Liver (tissue), 9 donors: ENCODE results near the gene TYW5. TPM values are rescaled to one million over a fixed set of nuclear protein-coding genes. Genes with fewer than 3 reads are reported as not detected.

Experiments
- DNase-seq: peaks from one replicate; pipeline ENCODE4 v3.0.0-alpha.2; 2017; ENCODE audit warnings: low spot score
- H3K27ac ChIP-seq, 2 donors: one replicate each; pipeline ENCODE4 v1.7.0; 2013; ENCODE audit warnings: inconsistent platforms in 2 of 2, low read length in 2 of 2, control low read depth in 1 of 2, low read depth in 1 of 2, mild to moderate bottlenecking in 1 of 2
- H3K27me3 ChIP-seq, 4 donors: one replicate each; pipeline versions ENCODE4 v1.6.1 to v1.7.0; 2013; ENCODE audit warnings: low read length in 3 of 4, inconsistent platforms in 1 of 4, mild to moderate bottlenecking in 1 of 4, moderate library complexity in 1 of 4; ENCODE audit not compliant: control insufficient read depth in 4 of 4, insufficient read depth in 4 of 4
- H3K36me3 ChIP-seq, 4 donors: one replicate each; pipeline versions ENCODE4 v1.6.1 to v1.7.0; 2013; ENCODE audit warnings: low read length in 3 of 4, mild to moderate bottlenecking in 3 of 4, low read depth in 1 of 4, moderate library complexity in 1 of 4; ENCODE audit not compliant: control insufficient read depth in 4 of 4, insufficient read depth in 3 of 4
- H3K4me1 ChIP-seq, 4 donors: one replicate each; pipeline versions ENCODE4 v1.6.1 to v1.7.0; 2013; ENCODE audit warnings: low read length in 3 of 4, mild to moderate bottlenecking in 3 of 4, moderate library complexity in 1 of 4; ENCODE audit not compliant: control insufficient read depth in 4 of 4, insufficient read depth in 4 of 4
- H3K4me3 ChIP-seq, 3 donors: one replicate each; pipeline versions ENCODE4 v1.6.1 to v1.7.0; 2013; ENCODE audit warnings: low read length in 3 of 3, control low read depth in 1 of 3, low read depth in 1 of 3, mild to moderate bottlenecking in 1 of 3
- H3K9ac ChIP-seq, 2 donors: one replicate each; pipeline ENCODE4 v1.7.0; 2013; ENCODE audit warnings: low read length in 2 of 2, mild to moderate bottlenecking in 2 of 2, moderate library complexity in 2 of 2, control low read depth in 1 of 2, low read depth in 1 of 2
- H3K9me3 ChIP-seq, 4 donors: one replicate each; pipeline versions ENCODE4 v1.6.1 to v1.7.0; 2013; ENCODE audit warnings: low read length in 3 of 4; ENCODE audit not compliant: control insufficient read depth in 4 of 4
- CTCF ChIP-seq: fragments of 150-350 bp; IDR thresholded peaks from 2 replicates; pipeline ENCODE4 v1.5.1; 2017; ENCODE audit warnings: improper control_type of control experiment, low read depth, low read length; ENCODE audit not compliant: missing input control
- EGR1 ChIP-seq, 2 donors: IDR thresholded peaks; 2 replicates each; pipeline ENCODE4 v1.6.1; 2016 to 2018; ENCODE audit warnings: antibody characterized with exemption in 2 of 2, low read depth in 2 of 2
- FOXA1 ChIP-seq: IDR thresholded peaks from 2 replicates; pipeline ENCODE4 v1.6.1; 2016; ENCODE audit warnings: antibody characterized with exemption
- FOXA2 ChIP-seq: IDR thresholded peaks from 2 replicates; pipeline ENCODE4 v1.6.1; 2016; ENCODE audit warnings: antibody characterized with exemption
- GABPA ChIP-seq, 2 donors: IDR thresholded peaks in 1 of 2; conservative IDR thresholded peaks in 1 of 2; 2 replicates each; pipeline ENCODE4 v1.6.1; 2016; ENCODE audit warnings: antibody characterized with exemption in 2 of 2, mild to moderate bottlenecking in 1 of 2, moderate library complexity in 1 of 2
- HNF4A ChIP-seq, 2 donors: conservative IDR thresholded peaks; 2 replicates each; pipeline ENCODE4 v1.6.1; 2016; ENCODE audit warnings: antibody characterized with exemption in 2 of 2, mild to moderate bottlenecking in 2 of 2
- HNF4G ChIP-seq: IDR thresholded peaks from 2 replicates; pipeline ENCODE4 v1.6.1; 2016; ENCODE audit warnings: antibody characterized with exemption
- JUND ChIP-seq, 2 donors: IDR thresholded peaks; 2 replicates each; pipeline ENCODE4 v1.6.1; 2016; ENCODE audit warnings: antibody characterized with exemption in 2 of 2
- NR2F2 ChIP-seq: IDR thresholded peaks from 2 replicates; pipeline ENCODE4 v1.6.1; 2016; ENCODE audit warnings: antibody characterized with exemption
- RAD21 ChIP-seq, 2 donors: IDR thresholded peaks; 2 replicates each; pipeline ENCODE4 v1.6.1; 2016; ENCODE audit warnings: antibody characterized with exemption in 2 of 2, mild to moderate bottlenecking in 2 of 2
- RXRA ChIP-seq, 2 donors: IDR thresholded peaks; 2 replicates each; pipeline ENCODE4 v1.6.1; 2017 to 2018; ENCODE audit warnings: antibody characterized with exemption in 2 of 2, mild to moderate bottlenecking in 1 of 2
- SP1 ChIP-seq: IDR thresholded peaks from 2 replicates; pipeline ENCODE4 v1.6.1; 2018; ENCODE audit warnings: antibody characterized with exemption, mild to moderate bottlenecking
- YY1 ChIP-seq: IDR thresholded peaks from 2 replicates; pipeline ENCODE4 v1.6.1; 2016; ENCODE audit warnings: antibody characterized with exemption, mild to moderate bottlenecking
- WGBS: extraction: QIAGEN DNeasy Blood & Tissue Kit; methylation state at CpG from one replicate; pipeline ENCODE4 v1.1.7; 2013; 5-methylcytosine and 5-hydroxymethylcytosine counted together
- polyA plus RNA-seq, 2 donors: library from polyadenylated mRNA; stranded (reverse) in 1 of 2; unstranded in 1 of 2; fragments of 200-250 nt in 1 of 2; fragments of >200 nt in 1 of 2; fragmentation: Nextera tagmentation in 1 of 2; extraction: Ambion mirVana in 1 of 2; gene quantifications; one replicate each; pipeline versions ENCODE4 v1.2.1 to v1.2.3, GENCODE V29; 2013 to 2015
- total RNA-seq, 2 donors: library from RNA; depleted of rRNA; stranded (reverse); fragments of >200 nt; gene quantifications; one replicate each; pipeline ENCODE4 v1.2.3, GENCODE V29; 2014
- TF ChIP-seq, protein P1 (sequence below): IDR thresholded peaks from 2 replicates; pipeline ENCODE4 v1.6.1; 2016; ENCODE audit warnings: antibody characterized with exemption, mild to moderate bottlenecking
- TF ChIP-seq, protein P2 (sequence below): IDR thresholded peaks from 2 replicates; pipeline ENCODE4 v1.6.1; 2016; ENCODE audit warnings: antibody characterized with exemption
- TF ChIP-seq, protein P3 (sequence below): IDR thresholded peaks from 2 replicates; pipeline ENCODE4 v1.6.1; 2016; ENCODE audit warnings: antibody characterized with exemption
- donor health status: healthy.
- donor health status: healthy.
- donor health status: healthy.
- donor health status: healthy.
- donor health status: healthy.

The TYW5 gene
- total and polyA plus RNA-seq, 4 donors: 2.0 to 6.8 (median 4.9) TPM

GRCh38 chr2:199975273-199975895 lies 20.1 kb upstream of the TYW5 start:
- peaks cover 0 to 61% (median 50%) of the 10 kb centered on the region in 4 donors for H3K4me1 ChIP-seq
- no peak for TF ChIP-seq YY1
- no peak for TF ChIP-seq NR2F2
- TF ChIP-seq, protein P1, sequence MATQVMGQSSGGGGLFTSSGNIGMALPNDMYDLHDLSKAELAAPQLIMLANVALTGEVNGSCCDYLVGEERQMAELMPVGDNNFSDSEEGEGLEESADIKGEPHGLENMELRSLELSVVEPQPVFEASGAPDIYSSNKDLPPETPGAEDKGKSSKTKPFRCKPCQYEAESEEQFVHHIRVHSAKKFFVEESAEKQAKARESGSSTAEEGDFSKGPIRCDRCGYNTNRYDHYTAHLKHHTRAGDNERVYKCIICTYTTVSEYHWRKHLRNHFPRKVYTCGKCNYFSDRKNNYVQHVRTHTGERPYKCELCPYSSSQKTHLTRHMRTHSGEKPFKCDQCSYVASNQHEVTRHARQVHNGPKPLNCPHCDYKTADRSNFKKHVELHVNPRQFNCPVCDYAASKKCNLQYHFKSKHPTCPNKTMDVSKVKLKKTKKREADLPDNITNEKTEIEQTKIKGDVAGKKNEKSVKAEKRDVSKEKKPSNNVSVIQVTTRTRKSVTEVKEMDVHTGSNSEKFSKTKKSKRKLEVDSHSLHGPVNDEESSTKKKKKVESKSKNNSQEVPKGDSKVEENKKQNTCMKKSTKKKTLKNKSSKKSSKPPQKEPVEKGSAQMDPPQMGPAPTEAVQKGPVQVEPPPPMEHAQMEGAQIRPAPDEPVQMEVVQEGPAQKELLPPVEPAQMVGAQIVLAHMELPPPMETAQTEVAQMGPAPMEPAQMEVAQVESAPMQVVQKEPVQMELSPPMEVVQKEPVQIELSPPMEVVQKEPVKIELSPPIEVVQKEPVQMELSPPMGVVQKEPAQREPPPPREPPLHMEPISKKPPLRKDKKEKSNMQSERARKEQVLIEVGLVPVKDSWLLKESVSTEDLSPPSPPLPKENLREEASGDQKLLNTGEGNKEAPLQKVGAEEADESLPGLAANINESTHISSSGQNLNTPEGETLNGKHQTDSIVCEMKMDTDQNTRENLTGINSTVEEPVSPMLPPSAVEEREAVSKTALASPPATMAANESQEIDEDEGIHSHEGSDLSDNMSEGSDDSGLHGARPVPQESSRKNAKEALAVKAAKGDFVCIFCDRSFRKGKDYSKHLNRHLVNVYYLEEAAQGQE: no peak
- no peak for TF ChIP-seq HNF4G
- TF ChIP-seq GABPA (IDR thresholded peaks at IDR 0.05 in 1 of 2, conservative IDR thresholded peaks at IDR 0.05 in 1 of 2): no peak
- no peak for TF ChIP-seq CTCF
- TF ChIP-seq JUND (IDR thresholded peaks at IDR 0.05): no peak
- no peak for TF ChIP-seq EGR1 (IDR thresholded peaks at IDR 0.05; ENCODE audit: low read depth in 2 of 2)
- no peak for TF ChIP-seq FOXA2
- TF ChIP-seq SP1: no peak
- TF ChIP-seq HNF4A (conservative IDR thresholded peaks at IDR 0.05): no peak
- TF ChIP-seq FOXA1: no peak
- no peak for TF ChIP-seq RXRA (IDR thresholded peaks at IDR 0.05)
- TF ChIP-seq RAD21 (IDR thresholded peaks at IDR 0.05): no peak
- TF ChIP-seq, protein P2, sequence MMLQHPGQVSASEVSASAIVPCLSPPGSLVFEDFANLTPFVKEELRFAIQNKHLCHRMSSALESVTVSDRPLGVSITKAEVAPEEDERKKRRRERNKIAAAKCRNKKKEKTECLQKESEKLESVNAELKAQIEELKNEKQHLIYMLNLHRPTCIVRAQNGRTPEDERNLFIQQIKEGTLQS: no peak
- TF ChIP-seq, protein P3, sequence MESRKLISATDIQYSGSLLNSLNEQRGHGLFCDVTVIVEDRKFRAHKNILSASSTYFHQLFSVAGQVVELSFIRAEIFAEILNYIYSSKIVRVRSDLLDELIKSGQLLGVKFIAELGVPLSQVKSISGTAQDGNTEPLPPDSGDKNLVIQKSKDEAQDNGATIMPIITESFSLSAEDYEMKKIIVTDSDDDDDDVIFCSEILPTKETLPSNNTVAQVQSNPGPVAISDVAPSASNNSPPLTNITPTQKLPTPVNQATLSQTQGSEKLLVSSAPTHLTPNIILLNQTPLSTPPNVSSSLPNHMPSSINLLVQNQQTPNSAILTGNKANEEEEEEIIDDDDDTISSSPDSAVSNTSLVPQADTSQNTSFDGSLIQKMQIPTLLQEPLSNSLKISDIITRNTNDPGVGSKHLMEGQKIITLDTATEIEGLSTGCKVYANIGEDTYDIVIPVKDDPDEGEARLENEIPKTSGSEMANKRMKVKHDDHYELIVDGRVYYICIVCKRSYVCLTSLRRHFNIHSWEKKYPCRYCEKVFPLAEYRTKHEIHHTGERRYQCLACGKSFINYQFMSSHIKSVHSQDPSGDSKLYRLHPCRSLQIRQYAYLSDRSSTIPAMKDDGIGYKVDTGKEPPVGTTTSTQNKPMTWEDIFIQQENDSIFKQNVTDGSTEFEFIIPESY: no peak
- no peak overlapping the region for H3K27ac ChIP-seq
- H3K9me3 ChIP-seq: no peaks in the 10 kb centered on the region
- H3K36me3 ChIP-seq: no peaks in the 10 kb centered on the region
- no peak overlapping the region for H3K9ac ChIP-seq
- DNase-seq: no peak
- WGBS: 95% methylated on average over 3 of the region's 3 CpGs
- no peaks in the 10 kb centered on the region for H3K27me3 ChIP-seq
- H3K4me3 ChIP-seq: no peak overlapping the region

- DNase-seq: no peak
- TF ChIP-seq RAD21 (IDR thresholded peaks at IDR 0.05): peak; percentile 97
- no peak for TF ChIP-seq SP1
- peak; percentile 63 for TF ChIP-seq CTCF
- no peaks in the 10 kb centered on the region for H3K27me3 ChIP-seq
- no peaks in the 10 kb centered on the region for H3K9me3 ChIP-seq
- H3K9ac ChIP-seq: peak overlapping the region in 1 of 2 donors; percentile 38
- no peak overlapping the region for H3K4me3 ChIP-seq
- no peaks in the 10 kb centered on the region for H3K36me3 ChIP-seq
- WGBS: 14% methylated on average over 2 of the region's 2 CpGs
- peak overlapping the region in 1 of 2 donors; percentile 75 for H3K27ac ChIP-seq
- H3K4me1 ChIP-seq: peaks cover 0 to 49% (median 37%) of the 10 kb centered on the region in 4 donors
Measured at GRCh38 chr2:199973703-199974102, 18.4 kb upstream of the TYW5 start.
